DND-41 (cell line): ENCODE results near the gene MSGN1.

Experiments used
- EZH2 ChIP-seq: IDR thresholded peaks from 3 replicates; pipeline ENCODE4 v1.6.1; 2012; ENCODE audit warnings: borderline replicate concordance, low read depth, mild to moderate bottlenecking, moderate library complexity, low read length, inconsistent platforms; ENCODE audit not compliant: severe bottlenecking
- TF ChIP-seq, protein P1 (sequence below): IDR thresholded peaks from 2 replicates; pipeline ENCODE4 v1.5.1; 2012; ENCODE audit warnings: borderline replicate concordance, low read length, moderate library complexity, mild to moderate bottlenecking; ENCODE audit not compliant: poor library complexity, severe bottlenecking; ENCODE audit errors: extremely low read depth

DNA sequence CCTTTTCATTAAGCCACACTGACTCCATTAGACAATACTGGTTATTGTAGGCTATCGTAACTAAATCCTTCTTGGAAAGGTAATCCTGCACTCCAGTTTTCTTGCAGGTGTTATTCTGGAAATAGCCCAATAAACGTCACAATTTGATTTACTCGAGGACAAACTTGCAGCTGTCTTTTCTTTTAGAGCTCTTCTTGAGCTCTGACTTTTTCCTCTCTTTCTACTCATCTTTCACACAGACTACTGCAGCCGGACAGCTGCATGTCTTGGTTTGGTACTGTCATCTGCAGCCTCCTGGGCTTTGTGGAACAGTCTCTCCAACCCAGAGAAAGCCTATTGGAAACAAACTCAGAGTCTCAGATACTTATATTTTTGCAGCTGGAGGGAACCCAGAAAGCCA lies 23.0 kb upstream of the MSGN1 start:
- TF ChIP-seq EZH2, result no peak
- TF ChIP-seq, protein P1, sequence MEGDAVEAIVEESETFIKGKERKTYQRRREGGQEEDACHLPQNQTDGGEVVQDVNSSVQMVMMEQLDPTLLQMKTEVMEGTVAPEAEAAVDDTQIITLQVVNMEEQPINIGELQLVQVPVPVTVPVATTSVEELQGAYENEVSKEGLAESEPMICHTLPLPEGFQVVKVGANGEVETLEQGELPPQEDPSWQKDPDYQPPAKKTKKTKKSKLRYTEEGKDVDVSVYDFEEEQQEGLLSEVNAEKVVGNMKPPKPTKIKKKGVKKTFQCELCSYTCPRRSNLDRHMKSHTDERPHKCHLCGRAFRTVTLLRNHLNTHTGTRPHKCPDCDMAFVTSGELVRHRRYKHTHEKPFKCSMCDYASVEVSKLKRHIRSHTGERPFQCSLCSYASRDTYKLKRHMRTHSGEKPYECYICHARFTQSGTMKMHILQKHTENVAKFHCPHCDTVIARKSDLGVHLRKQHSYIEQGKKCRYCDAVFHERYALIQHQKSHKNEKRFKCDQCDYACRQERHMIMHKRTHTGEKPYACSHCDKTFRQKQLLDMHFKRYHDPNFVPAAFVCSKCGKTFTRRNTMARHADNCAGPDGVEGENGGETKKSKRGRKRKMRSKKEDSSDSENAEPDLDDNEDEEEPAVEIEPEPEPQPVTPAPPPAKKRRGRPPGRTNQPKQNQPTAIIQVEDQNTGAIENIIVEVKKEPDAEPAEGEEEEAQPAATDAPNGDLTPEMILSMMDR, result no peak
